HepG2 (cell line): ENCODE data around the gene IPO8. TPM values are rescaled to one million over a fixed set of nuclear protein-coding genes. Genes with fewer than 3 reads are reported as not detected.

Experiments
- BCL6 ChIP-seq: IDR thresholded peaks from 2 replicates; pipeline ENCODE4 v1.6.1; 2016; ENCODE audit warnings: missing genetic modification reagents, missing compliant biosample characterization
- HNF4A ChIP-seq: sonication (generic); formaldehyde crosslinking; IDR thresholded peaks from 2 replicates; pipeline ENCODE4 v1.4.0; 2020; ENCODE audit warnings: missing genetic modification reagents
- MATR3 ChIP-seq: sonication (generic); formaldehyde crosslinking; IDR thresholded peaks from 2 replicates; pipeline ENCODE4 v1.4.0; 2020; ENCODE audit warnings: missing genetic modification reagents
- SMC3 ChIP-seq: IDR thresholded peaks from 2 replicates; pipeline ENCODE4 v1.6.1; 2011; ENCODE audit warnings: low read length, improper control_type of control experiment
- SOX13 ChIP-seq, 3 experiments: fragments of 450-650 bp in 1 of 3; sonication (generic) in 1 of 3; formaldehyde crosslinking in 1 of 3; IDR thresholded peaks in 2 of 3; conservative IDR thresholded peaks in 1 of 3; 2 replicates each; pipeline versions ENCODE4 v1.5.0 to v1.6.1; 2016 to 2020; ENCODE audit warnings: antibody characterized with exemption in 1 of 3, mild to moderate bottlenecking in 1 of 3, missing compliant biosample characterization in 1 of 3, missing genetic modification reagents in 1 of 3, moderate library complexity in 1 of 3
- SOX5 ChIP-seq: IDR thresholded peaks from 2 replicates; pipeline ENCODE4 v1.6.1; 2016; ENCODE audit warnings: borderline replicate concordance
- SOX6 ChIP-seq, 2 experiments: fragments of 450-650 bp in 1 of 2; sonication (generic) in 1 of 2; formaldehyde crosslinking in 1 of 2; IDR thresholded peaks; 2 replicates each; pipeline versions ENCODE4 v1.4.0 to v1.6.1; 2017 to 2020; ENCODE audit warnings: antibody characterized with exemption in 1 of 2, mild to moderate bottlenecking in 1 of 2, missing genetic modification reagents in 1 of 2
- THRA ChIP-seq: sonication (generic); formaldehyde crosslinking; IDR thresholded peaks from 2 replicates; pipeline ENCODE4 v1.4.0; 2020; ENCODE audit warnings: missing genetic modification reagents, borderline replicate concordance
- ZBTB14 ChIP-seq: sonication (generic); formaldehyde crosslinking; IDR thresholded peaks from 2 replicates; pipeline ENCODE4 v1.4.0; 2020; ENCODE audit warnings: missing genetic modification reagents
- ZFP62 ChIP-seq: sonication (generic); formaldehyde crosslinking; IDR thresholded peaks from 2 replicates; pipeline ENCODE4 v1.4.0; 2020; ENCODE audit warnings: missing genetic modification reagents
- ZNF232 ChIP-seq: sonication (generic); formaldehyde crosslinking; IDR thresholded peaks from 2 replicates; pipeline ENCODE4 v1.4.0; 2020; ENCODE audit warnings: missing genetic modification reagents, borderline replicate concordance
- ZNF354B ChIP-seq: sonication (generic); formaldehyde crosslinking; IDR thresholded peaks from 2 replicates; pipeline ENCODE4 v1.8.0; 2022; ENCODE audit warnings: mild to moderate bottlenecking, missing genetic modification reagents
- polyA plus RNA-seq, 8 experiments: library from polyadenylated mRNA; depleted of rRNA in 3 of 8; stranded (reverse) in 7 of 8; unstranded in 1 of 8; fragments of >200 nt; fragmentation: Illumina TruSeq in 4 of 8; extraction: Trizol in 4 of 8; gene quantifications; 2 replicates each; pipeline versions ENCODE4 v1.2.1 to v1.2.3, GENCODE V29; 2011 to 2016; ENCODE audit warnings: low read depth in 4 of 8, missing spikeins in 1 of 8, mixed read lengths in 1 of 8; ENCODE audit not compliant: insufficient read depth in 1 of 8
- total RNA-seq, 5 experiments: library from RNA; depleted of rRNA; stranded (reverse); fragments of >200 nt; fragmentation: Illumina TruSeq; extraction: Trizol; gene quantifications; 2 replicates each; pipeline ENCODE4 v1.2.3, GENCODE V29; 2016; ENCODE audit warnings: low read depth in 1 of 5

IPO8 gene
- total and polyA plus RNA-seq, 2 of the 13 experiments (the other 11 are each of a cell fraction or from before 2014, with no cell fraction given) = 6.3 to 21.8 TPM

- no peak for TF ChIP-seq SOX13 (IDR thresholded peaks at IDR 0.05)
- TF ChIP-seq SOX13 (CRISPR knock-in tag; conservative IDR thresholded peaks at IDR 0.05 in 1 of 2, IDR thresholded peaks at IDR 0.05 in 1 of 2) = peak in 1 of 2 experiments; percentile 68; a peak in 1 of 4 replicates
- no peak for TF ChIP-seq MATR3 (CRISPR knock-in tag)
- TF ChIP-seq ZBTB14 (CRISPR knock-in tag) = no peak
- TF ChIP-seq ZFP62 (CRISPR knock-in tag) = no peak
- peak; percentile 72; the same call in 1 of the 2 replicates for TF ChIP-seq SOX5 (CRISPR knock-in tag)
- TF ChIP-seq SOX6 (IDR thresholded peaks at IDR 0.05) = no peak
- peak; percentile 55; the same call in 1 of the 2 replicates for TF ChIP-seq SOX6 (CRISPR knock-in tag; IDR thresholded peaks at IDR 0.05)
- TF ChIP-seq THRA (CRISPR knock-in tag) = peak; percentile 71; the same call in 1 of the 2 replicates
- no peak for TF ChIP-seq SMC3
- 0 out of 2 replicates have a peak, but pooled peaks have one; percentile 25 for TF ChIP-seq BCL6
- peak; percentile 28; the same call in 1 of the 2 replicates for TF ChIP-seq HNF4A (CRISPR knock-in tag)
- TF ChIP-seq ZNF232 (CRISPR knock-in tag) = no peak
- no peak for TF ChIP-seq ZNF354B (CRISPR knock-in tag)
These were observed 33.9 kb upstream of the IPO8 start (continued) for GRCh38 chr12:30729547-30729946.
